Hindlimb muscle (tissue), 1 donor: ENCODE data around the gene KIAA1328. TPM values are rescaled to one million over a fixed set of nuclear protein-coding genes. Genes with fewer than 3 reads are reported as not detected.
A peak's percentile ranks its signal among the peaks of the same experiment; 100 is the strongest.

Experiments used
- DNase-seq: peaks from one replicate; pipeline ENCODE4 v3.0.0-alpha.2; 2013
- polyA plus RNA-seq: library from polyadenylated mRNA; unstranded; fragments of 120-200 nt; gene quantifications from one replicate; pipeline ENCODE4 v1.2.1, GENCODE V29; 2013; ENCODE audit not compliant: insufficient read length

Gene KIAA1328
- polyA plus RNA-seq, 1 donor = 6.1 TPM

DNA sequence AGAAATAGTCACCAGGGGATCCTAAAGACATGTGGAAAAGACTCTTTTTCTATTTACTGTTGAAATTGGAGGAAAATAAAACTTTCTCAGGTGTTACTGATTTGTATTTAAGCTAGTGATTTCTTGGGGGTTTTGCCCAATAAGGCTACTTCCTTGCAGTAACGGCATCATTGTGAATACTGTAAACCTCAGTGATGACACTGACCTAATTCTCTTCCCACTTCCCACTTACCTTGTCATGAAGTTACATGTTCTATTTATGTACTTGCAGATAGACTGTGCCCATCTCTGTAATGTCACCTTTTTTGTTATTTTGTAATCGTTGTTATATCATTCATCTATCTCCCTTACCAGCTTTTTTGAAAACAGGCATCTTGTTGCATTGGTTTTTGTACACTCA lies 134.5 kb downstream of the KIAA1328 start:
- DNase-seq = no peak

DNA sequence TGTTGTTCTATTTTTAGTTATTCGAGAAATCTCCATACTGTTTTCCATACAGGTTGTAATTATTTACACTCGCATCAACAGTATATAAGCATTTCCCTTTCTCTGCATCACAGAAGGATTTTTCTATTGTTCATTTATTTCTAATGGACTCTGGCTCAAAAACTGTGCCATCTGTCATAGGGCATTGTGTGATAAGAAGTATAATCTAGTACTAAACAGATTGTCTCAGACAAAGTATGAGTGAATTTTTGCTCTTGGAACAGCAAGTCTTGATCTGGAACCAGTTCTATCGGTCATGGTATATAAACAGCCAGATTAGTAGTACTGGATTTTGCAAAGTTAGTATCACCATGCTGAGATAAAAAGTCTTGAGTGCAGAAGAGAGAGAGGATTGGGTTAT lies 145.8 kb downstream of the KIAA1328 start:
- DNase-seq = no peak

DNA sequence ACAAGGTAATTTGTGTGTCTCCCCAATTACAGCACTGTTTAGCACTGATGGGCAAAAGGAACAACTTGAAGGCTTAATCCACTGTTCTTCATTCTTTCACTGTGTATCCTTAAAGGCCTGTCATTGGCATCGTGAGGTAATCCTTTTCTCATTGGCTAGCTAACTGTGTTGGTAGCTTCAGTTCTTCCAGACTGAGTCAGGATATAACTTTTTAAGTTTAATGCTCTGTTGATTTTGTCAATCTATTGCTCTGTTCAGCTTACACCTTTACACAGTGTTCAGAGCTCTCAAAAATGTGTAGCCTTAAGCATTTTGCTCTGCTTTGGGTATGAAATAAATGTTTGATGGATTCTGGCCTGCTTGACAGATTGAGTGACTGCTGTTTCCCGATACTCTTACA lies 148.2 kb downstream of the KIAA1328 start:
- DNase-seq = no peak

DNA sequence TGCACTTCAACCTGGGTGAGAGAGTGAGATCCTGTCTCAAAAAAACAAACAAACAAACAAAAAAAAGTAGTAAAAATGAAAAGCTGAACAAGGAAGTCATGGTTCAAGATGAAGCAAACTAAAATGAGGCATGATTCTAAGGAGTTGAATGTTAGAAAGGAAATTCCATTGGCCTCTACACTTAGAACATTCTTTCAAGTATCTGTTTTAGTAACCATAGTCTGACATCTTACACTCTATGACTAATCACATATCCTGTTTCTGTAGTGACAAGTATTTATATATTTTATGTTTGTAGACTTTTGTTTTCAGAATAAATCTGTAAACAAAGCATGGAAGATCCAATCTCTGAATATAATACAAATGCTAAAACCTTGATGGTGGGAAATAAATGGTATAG lies 164.1 kb downstream of the KIAA1328 start:
- DNase-seq = no peak

- DNase-seq = no peak
Measured at GRCh38 chr18:37006742-37007141, 177.8 kb downstream of the KIAA1328 start.

- DNase-seq = no peak
Measured at GRCh38 chr18:37012452-37012851, 183.5 kb downstream of the KIAA1328 start.

DNA sequence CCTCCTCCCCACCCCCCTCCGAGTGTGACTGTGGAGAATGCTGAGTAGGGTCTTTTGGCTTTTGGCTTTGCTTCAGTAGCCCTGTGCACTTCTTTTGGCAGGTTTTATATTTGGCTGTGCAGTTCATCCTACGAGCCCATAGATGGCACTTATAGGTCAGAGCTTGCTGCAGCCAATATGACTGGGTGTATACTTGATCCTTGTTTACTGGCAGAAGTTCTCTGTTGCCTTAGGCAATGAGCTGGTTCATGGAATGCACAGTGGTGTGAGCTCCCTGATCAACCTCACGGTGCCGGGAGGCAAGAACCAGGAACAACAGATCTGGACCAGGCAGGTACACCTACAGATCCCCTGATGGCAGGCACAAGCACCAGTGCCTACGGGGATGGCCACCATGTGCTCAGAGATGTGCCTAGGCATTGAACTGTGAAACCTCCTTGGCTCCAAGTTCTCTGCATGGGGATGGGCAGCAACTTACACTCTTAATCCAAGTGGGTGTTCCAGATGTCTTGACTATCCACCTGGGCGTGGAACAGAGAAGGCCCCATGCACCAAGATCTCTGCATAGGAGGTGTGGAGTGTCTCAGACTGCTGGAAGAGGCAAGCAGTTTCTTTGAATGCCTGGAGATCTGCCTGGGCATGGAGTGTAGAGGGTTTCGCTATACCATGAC lies 190.4 kb downstream of the KIAA1328 start:
- no peak for DNase-seq

DNA sequence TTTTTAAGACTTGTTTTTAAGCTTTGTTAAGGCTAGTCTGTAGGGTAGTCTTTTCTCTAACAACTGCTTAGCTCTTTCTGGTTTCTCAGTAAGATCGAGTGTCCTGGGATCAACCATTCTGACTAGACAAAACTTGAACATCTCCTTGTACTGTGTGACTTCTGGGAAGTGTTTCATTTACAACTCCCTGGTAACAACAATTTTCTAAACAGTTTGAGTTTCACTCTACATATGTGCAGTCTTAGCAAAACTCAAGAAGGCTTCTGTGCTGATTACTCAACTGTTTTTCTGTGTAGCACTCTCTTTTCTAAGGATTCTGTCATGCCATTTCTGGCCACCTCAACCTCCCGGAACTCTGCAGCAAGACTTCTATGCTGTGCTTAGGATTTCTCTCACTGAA lies 204.5 kb downstream of the KIAA1328 start:
- no peak for DNase-seq

GRCh38 chr18:37042381-37042780 lies 213.5 kb downstream of the KIAA1328 start:
- DNase-seq = no peak

- peak; percentile 1 for DNase-seq
Measured at GRCh38 chr18:37055137-37055802, 226.3 kb downstream of the KIAA1328 start.

DNA sequence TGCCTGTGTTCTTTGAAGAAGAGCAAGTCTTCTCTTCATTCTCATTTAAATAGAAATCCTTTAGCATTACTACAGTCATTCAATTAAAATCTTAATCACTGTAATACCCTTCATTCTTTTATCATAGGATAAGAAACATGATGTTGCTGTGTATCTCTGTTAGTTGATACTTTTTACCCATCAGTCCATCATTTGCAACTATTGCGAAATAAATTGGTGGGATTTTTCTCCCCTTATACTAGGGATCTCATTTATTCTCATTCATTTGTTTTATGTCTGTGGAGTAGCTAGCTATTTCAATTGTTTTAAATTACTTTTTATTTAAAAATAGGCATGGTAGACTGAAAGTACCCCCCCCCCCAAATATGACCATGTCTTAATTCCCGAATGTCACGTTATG lies 235.3 kb downstream of the KIAA1328 start:
- DNase-seq = no peak

GRCh38 chr18:37065254-37065653 lies 236.3 kb downstream of the KIAA1328 start:
- no peak for DNase-seq

GRCh38 chr18:37084912-37085311 lies 256.0 kb downstream of the KIAA1328 start:
- DNase-seq = no peak

- DNase-seq = no peak
Measured at GRCh38 chr18:37085362-37085761, 256.4 kb downstream of the KIAA1328 start.

DNA sequence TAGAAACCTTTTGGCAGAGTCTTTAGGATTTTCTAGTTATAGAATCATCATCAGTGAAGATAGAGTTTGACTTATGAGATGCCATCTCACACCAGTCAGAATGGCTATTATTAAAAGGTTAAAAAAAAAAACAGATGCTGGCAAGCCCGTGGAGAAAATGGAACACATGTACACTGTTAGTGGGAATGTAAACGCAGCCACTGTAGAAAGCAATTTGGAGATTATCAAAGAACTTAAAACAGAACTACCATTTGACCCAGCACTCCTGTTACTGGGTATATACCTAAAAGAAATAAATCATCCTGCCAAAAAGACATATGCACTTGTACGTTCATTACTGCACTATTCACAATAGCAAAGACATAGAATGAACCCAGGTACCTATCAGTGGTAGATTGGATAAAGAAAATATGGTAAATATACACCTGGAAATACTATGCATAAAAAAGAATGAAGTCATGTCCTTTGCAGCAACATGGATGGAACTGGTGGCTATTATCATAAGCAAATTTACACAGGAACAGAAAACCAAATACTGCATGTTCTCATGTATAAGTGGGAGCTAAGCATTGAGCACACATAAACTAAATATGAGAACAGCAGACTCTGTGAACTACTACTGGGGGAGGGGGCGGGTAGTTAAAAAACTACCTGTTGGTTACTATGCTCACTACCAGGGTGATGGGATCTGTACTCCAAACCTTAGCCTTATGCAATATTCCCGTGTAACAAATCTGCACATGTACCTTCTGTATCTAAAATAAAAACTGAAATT lies 279.0 kb downstream of the KIAA1328 start:
- no peak for DNase-seq

DNA sequence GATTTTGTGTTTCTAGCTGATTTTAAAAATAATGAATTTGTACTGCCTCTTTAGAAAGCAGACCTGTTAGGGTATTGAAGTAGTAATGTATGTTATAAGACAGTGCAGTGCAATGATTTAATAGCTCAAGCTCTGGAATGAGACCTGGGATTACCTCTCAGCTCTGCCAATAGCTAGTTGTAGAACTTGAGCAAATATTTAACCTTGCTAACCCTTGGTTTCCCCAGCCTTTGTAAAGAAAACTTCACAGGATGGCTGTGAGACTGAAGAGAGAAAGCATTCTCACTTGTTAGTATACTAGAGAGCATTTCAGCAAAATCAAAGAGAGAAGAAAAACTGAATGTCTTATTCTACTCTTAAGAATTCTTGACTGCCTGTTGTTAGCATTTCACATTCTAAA lies 293.9 kb downstream of the KIAA1328 start:
- DNase-seq = no peak

GRCh38 chr18:37124516-37124915 lies 295.6 kb downstream of the KIAA1328 start:
- DNase-seq = no peak

DNA sequence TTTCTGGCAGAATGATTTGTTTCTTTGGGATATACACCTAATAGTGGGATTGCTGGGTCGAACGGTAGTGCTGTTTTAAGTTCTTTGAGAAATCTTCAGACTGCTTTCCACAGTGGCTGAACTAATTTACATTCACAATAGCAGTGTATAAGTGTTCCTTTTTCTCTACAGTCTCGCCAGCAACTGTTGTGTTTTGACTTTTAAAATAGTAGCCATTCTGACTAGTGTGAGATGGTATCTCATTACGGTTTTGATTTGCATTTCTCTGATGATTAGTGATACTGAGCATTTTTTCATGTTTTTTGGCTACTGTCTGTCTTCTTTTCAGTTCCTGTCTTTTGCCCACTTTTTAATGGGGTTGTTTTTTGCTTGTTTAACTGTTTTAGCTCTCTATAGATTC lies 306.2 kb downstream of the KIAA1328 start:
- no peak for DNase-seq

GRCh38 chr18:37138456-37138855 lies 309.5 kb downstream of the KIAA1328 start:
- DNase-seq = no peak

DNA sequence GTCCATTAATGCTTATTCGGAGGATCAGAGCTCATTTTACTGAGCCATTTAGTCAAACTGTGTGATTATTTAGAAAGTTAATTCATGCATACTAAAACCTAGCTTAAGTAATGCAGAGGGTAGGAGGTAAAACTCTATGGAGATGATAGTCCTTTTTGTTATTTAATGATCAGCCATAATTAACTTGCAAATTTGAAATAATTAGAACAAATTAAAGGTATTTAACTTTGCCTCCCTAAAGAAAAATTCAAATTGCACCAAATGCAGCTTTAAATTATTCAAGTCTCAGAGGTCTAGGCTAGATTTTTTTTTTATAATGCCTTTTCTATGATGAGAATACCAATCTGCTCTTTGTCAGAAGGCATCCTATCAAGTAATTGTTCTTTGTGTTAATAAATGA lies 310.9 kb downstream of the KIAA1328 start:
- no peak for DNase-seq

DNA sequence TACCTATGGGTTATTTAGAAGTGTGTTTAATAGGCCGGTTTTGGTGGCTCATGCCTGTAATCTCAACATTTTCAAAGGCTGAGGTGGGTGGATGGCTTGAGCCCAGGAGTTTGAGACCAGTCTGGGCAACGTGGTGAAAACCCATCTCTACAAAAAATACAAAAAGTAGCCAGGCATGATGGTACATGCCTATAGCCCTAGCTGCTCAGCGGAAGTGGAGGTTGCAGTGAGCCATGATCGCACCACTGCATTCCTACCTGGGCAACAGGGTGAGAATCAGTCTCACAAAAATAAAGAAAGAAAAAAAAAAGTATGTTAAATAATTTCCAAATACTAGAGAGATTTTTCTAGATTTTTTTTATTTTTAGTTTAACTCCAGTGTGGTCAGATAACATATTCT lies 316.0 kb downstream of the KIAA1328 start:
- DNase-seq = no peak

- DNase-seq = no peak
Measured at GRCh38 chr18:37156330-37156942, 327.5 kb downstream of the KIAA1328 start.
